AG09309 (cell line): Measurements from ENCODE around the gene ADGRB3.

Experiments
- DNase-seq: peaks from one replicate; pipeline ENCODE4 v3.0.0-alpha.2; 2010; ENCODE audit warnings: low read depth
- H3K4me3 ChIP-seq: 2 replicates; pipeline ENCODE4 v1.5.1; 2011; ENCODE audit warnings: mild to moderate bottlenecking, low read depth, low read length, moderate library complexity; ENCODE audit not compliant: control insufficient read depth
- CTCF ChIP-seq: IDR thresholded peaks from 2 replicates; pipeline ENCODE4 v1.5.1; 2011; ENCODE audit warnings: mild to moderate bottlenecking, low read depth, low read length, inconsistent platforms; ENCODE audit not compliant: insufficient read depth, control insufficient read depth; ENCODE audit errors: missing control alignments

The ADGRB3 gene

DNA sequence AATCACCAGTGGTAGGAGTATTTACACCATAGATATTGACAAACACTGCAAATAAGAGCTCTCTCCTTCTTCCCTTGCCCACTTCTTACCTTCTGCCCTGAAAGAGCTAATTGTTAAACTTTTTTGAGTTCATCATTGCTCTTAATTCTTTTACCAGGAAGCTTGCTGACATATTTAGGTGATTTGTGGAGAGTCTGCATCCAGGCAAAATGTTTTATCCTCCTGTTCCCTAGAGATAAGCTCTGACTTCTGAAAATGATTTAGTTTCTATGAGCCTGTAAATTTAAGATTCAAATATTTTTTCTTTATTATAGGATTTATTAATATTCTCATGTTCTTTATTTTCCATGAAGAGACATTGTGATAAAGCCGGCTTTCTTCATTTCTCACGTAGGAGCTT is 81.5 kb downstream of the ADGRB3 start:
- no peak for DNase-seq
- TF ChIP-seq CTCF = no peak
- no peak overlapping the region for H3K4me3 ChIP-seq

GRCh38 chr6:68718385-68719073 is 83.4 kb downstream of the ADGRB3 start:
- TF ChIP-seq CTCF = no peak
- DNase-seq = no peak
- H3K4me3 ChIP-seq = no peak overlapping the region

DNA sequence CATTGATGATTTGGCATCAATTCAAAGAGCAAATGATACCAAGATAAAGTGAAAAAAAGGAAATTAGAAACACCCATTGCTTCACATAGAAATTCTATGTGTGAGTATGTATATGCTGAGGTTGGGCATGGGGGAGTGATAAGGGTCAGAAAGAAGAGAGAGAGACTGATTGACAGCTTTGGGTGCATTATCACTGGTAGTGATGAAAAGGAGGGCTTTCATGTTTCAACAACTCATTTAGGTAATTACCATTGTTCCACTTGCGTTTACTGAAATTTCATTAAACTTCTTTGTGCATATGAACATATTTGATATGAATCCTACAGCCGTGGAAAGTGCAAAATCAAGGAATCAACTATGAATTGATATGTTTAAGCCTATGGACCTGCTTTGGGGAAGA is 84.7 kb downstream of the ADGRB3 start:
- H3K4me3 ChIP-seq = no peak overlapping the region
- no peak for DNase-seq
- no peak for TF ChIP-seq CTCF

GRCh38 chr6:68722891-68723527 is 87.9 kb downstream of the ADGRB3 start:
- H3K4me3 ChIP-seq = no peak overlapping the region
- no peak for TF ChIP-seq CTCF
- no peak for DNase-seq

DNA sequence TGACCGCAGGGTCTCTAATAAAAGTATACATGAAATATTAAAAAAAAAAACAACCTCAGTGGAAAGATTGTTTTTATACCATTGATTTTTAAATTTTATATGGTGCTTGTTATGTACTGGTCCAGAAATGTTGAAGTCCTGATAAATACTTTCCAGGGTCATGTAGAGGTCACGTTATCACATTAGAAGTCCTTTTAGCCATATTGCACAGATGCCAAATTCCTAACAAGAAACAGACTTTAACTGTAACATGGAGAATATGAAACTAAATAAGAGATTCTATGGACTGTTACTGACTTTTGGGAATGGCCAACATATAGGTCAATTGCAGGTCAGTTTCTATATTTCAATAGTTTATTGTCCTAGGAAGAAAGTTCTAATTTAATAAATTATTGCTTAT is 89.0 kb downstream of the ADGRB3 start:
- TF ChIP-seq CTCF = no peak
- no peak for DNase-seq
- H3K4me3 ChIP-seq = no peak overlapping the region

GRCh38 chr6:68726337-68726736 is 91.3 kb downstream of the ADGRB3 start:
- H3K4me3 ChIP-seq = no peak overlapping the region
- TF ChIP-seq CTCF = no peak
- DNase-seq = no peak
